Activated CD4-positive, alpha-beta T cell treated with anti-CD3 and anti-CD28 coated beads, Interleukin-2, Interleukin-4, amounts not matched to agents 100 ng/mL and 50 ng/mL, durations not matched to agents 16 hours and 8 hours (primary cell): ENCODE results near the gene ABHD14A.
"Not testable (repeated sequence)": the region's sequence is repeated elsewhere in the genome, so short reads cannot be mapped to it uniquely, and the experiment has no call there.

Source experiments
- DNase-seq: peaks from one replicate; pipeline ENCODE4 v3.0.0-alpha.2; 2020; ENCODE audit warnings: low spot score

Gene ABHD14A

DNA sequence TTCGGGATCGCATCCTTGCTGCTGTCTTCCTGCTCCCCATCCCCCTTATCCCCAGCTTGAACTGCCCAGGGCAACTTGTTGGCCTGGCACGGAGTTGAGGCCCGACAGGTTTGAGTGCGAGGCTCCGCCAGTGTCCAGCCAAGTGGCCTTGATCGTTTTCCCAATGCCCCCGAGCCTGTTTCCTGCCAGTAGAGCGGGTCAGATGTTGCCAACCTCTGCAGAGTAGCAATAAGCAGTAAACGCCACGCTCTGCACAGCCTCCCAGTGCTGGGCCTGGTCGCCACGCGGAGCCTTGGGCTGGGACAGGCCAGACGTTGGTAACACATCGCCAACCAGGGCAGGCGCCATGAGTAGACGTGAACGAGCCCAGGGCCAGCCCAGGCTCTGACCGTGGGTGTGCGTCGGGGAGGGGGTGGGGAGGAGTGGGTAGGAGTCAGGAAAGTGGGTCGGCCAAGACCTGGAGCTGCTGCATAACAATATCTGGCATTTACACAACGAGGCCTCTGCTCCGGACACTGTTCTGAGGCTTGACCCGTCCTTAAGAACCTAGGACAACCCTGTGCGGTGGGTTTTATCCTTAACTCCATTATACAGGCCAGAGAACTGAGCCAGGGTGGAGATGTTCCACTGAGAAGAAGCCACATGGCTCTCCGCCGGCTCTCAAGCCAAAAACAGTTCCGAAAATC is 444 bp upstream of the ABHD14A start:
- DNase-seq: no peak

DNA sequence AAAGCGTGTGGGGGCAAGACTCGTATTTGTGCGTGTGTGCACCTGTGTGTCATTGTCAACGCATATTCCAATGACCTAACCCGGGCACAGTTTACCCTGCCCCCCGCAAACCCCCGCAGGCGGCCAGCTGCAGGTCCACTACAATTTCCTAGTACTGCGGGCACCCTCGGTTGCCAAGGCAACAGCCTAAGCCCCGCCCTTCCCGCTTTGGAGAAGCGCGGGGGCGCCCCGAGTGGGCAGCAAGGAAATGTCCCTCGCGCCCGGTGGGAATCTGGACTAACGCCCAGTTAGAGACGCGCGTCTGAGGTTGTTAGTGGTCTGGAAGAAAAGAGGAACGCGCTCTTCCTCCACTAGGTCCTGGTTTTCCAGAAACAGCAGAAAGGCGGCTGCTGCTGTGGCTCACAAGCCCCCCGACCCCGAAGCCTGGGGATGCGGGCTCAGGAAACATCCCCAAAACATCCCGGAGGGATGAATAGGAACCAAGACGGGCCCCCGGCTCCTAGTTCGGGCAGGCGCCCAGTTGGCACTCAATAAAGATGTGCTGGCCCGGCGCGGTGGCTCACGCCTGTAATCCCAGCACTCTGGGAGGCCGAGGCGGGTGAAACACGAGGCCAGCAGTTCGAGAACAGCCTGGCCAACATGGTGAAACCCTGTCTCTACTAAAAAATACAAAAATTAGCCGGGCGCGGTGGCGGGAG is 1.1 kb downstream of the ABHD14A start:
- DNase-seq: no peak

DNA sequence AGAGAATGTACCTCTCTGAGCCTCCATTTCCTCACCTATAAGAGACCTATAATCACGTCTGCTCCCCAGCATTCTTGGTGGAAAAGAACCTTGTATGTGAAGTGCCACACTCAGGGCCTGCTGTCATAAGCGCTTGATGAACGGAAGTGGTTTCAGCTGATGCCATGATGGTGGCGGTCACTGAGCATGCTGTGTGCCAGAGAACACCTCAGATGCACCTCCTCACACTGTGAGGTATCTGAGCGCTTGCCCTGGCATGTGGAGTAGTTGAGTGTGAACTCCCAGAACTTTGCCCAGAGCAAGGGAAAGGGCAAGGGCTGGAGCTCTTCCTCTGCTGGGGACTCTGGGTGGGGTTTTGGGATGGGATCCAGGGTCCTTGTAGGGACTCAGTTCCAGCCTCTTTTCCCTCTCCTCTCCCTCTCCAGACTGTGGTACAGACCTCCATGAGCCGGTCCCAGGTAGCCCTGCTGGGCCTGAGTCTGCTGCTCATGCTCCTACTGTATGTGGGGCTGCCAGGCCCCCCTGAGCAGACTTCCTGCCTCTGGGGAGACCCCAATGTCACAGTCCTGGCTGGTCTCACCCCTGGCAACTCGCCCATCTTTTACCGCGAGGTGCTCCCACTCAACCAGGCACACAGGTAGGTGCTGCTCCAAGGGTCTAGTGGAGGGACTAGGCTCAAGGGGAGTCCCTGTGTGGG is 2.7 kb downstream of the ABHD14A start:
- DNase-seq: no peak

DNA sequence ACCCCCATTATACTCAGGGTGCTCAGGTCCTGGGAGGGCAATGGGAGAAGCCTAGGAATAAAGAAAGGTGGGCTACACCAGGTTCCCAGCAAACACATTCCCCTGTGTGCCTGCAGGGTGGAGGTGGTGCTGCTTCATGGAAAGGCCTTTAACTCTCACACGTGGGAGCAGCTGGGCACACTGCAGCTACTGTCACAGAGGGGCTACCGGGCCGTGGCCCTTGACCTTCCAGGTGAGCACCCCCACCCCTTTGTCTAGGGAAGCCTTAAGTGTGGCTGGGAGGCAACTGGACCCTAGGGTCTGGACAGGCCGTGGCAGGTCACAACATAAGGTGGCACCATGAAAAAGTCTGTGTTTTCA is 3.3 kb downstream of the ABHD14A start:
- no peak for DNase-seq

DNA sequence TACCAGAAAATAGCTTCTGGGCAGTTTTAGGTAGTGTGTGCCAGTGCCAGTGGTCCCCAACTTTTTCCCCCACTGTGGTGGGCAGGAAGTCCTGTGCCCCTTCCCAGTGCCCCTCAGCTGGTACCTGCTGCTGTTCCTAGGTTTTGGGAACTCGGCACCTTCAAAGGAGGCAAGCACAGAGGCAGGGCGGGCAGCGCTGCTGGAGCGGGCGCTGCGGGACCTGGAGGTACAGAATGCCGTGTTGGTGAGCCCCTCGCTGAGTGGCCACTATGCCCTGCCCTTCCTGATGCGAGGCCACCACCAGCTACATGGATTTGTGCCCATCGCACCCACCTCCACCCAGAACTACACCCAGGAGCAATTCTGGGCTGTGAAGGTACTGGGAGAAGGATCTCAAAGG is 5.4 kb downstream of the ABHD14A start:
- no peak for DNase-seq

DNA sequence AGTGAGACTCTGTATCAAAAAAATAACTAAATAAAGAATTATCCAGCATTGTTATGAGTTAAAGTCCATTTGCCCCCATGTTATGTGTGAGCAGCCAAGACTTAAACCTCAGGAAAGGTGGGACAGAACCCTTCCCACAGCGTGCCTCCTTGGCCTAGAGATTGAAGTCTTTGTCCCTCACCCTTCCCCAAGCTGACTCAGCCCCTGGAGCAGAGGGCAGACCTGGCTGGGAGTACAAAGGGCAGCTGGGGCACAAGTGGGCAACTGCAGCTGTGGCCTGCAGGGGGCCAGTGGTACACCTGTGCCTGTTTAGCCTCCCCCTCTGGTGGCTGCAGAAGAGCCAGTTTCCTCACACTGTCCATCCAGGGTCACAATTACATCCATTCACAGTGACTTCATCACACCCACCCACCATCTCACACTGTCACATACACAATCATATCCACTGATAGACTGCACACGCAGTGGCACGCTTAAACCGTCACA is 7.5 kb downstream of the ABHD14A start:
- peak; percentile 42 for DNase-seq

DNA sequence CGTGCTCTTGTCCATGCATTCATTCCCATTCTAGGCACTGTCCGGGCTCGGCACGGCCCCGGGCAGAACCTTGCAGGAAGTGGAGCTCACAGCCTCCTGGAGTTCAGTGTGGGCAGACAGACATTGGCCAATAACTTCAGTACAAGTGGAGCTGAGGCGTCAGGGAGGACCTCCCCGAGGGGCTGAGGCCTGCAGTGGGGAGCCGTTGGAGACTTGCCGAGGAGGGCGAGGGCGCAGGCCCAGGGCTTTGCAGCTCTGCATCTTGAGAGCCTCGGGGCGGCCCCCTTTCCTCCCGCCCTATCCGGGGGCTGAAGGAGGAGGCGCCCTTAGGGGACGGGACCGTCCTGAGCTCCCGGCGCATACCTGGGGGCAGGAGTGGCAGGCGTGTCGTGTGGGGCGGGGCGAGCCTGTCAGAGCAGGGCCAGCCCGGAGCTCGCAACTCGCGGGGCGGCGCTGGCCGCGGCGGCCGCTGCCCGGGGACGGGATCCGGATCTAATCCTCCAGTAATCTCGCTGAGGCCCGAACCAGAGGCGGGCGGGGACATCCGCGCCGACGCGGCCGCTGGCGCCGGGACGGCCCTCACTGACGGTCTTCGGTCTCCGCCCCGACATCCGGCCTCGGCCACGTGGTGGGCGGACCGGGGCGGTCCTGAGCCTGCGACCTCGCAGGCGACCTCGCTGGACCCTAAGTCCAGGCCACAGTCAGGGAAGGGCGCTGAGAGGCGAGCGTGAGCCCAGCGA is 8.1 kb downstream of the ABHD14A start, which contains the start of gene ACY1:
Gene ACY1 (plus strand): TSS at position 698 of the 740 bp plus-strand sequence. CDS start 530 bp downstream, outside the sequence.
- peak; percentile 68 for DNase-seq

DNA sequence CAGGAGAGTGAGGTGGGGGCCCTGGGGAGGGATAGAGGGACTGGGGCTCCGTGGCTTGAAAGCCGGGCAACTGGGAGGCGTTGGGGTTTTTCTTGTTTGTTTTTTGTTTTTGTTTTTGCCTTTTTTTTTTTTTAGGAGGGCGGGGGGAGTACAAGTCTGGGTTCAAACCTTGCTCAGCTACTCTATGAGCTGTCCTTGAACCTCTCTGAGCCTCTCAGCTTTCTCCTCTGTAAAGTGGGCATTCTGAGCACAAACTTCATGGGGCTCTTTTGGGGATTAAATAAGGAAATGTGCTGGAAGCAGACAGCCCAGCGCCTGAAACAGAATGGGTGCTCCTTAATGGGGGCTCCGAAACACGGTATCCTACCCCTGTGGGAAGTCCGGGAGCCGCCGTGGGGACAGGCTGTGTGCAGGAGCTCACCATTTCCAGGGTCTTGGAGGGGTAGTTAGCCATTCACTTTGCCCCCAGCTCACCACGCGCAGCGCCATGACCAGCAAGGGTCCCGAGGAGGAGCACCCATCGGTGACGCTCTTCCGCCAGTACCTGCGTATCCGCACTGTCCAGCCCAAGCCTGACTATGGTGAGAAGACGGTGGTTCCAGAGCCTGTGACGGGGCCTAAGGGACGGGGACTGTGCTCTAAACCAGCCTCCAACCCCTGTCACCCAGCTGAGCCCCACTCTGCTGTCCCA is 8.9 kb downstream of the ABHD14A start:
- no peak for DNase-seq

DNA sequence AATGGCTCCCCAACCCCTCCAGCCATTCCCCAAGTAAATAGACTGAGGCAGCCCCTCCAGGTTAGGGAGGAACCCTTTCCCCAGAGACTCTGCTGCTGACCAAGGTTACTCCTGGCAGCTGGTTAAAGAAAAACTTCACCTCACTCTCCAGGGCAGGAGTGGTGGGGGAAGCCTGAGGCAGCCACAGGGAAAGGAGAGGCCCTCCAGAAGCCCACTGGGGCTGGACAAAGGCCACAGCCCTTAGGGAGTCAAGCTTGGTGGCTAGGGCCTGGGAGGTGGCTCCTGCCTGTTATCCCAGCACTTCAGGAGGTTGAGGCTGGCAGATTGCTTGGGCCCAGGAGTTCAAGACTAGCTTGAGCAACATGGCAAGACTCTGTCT is 9.4 kb downstream of the ABHD14A start:
- no peak for DNase-seq

DNA sequence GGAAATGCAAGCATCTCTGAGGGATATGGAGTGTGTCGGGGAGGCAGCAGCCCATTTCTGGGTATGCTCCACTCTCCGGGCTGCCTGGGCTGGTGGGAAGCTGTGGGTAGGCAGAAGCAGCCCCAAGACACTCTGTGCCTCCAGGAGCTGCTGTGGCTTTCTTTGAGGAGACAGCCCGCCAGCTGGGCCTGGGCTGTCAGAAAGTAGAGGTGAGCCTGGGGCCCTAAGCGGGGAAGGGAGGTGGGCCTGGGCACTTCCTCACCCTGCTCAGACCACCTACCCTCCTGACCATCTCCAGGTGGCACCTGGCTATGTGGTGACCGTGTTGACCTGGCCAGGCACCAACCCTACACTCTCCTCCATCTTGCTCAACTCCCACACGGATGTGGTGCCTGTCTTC is 10.2 kb downstream of the ABHD14A start:
- DNase-seq: no peak

DNA sequence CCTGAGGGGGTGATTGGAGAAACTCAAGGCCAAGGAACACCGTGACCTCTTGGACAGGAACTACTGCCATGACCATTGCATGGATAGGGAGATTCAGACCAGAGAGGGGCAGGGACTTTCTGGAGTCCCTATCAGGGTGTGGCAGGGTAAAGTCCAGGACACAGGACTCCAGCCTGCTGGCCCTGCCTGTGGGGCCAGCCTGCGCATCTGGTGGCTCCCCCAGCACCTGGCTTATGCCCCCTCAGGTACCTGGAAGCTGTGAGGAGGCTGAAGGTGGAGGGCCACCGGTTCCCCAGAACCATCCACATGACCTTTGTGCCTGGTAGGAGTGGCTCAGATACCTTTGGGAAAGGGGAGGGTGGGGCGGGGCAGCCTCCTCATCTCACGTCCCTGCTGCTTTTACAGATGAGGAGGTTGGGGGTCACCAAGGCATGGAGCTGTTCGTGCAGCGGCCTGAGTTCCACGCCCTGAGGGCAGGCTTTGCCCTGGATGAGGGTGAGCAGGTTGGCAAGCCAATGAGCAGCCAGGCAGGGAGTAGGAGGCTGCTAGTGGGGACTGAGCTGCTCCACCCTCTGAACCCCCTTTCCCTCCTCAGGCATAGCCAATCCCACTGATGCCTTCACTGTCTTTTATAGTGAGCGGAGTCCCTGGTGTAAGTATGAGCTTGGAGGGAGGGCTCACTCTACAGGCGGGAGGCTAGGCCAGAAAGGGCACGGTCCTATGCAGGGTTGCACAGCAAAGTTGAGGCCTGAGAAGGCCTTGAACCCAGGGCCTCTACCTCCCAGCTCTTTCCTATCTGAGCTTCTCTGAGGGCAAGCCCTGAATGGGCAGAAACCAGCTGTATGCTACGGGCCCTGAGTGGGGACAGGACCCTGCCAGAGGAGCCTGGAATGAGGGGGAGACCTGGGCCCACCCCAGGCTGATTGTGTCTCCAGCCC is 11.4 kb downstream of the ABHD14A start:
- DNase-seq: no peak

DNA sequence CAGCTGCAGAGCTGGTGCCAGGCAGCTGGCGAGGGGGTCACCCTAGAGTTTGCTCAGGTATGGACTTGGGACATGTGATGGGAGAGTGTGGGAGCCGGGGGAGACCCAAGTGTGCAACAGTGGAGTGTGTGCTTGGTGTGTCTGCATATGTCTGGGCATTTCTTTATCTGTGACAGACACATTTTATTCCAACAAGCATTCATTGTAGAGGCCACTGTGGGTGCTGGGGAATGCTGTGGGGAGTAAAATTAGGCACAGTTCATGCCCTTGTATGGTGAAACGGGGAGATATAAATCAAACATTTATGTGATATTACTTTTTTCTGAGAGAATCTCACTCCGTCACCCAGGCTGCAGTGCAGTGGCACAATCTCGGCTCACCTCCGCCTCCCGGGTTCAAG is 12.7 kb downstream of the ABHD14A start:
- DNase-seq: no peak

DNA sequence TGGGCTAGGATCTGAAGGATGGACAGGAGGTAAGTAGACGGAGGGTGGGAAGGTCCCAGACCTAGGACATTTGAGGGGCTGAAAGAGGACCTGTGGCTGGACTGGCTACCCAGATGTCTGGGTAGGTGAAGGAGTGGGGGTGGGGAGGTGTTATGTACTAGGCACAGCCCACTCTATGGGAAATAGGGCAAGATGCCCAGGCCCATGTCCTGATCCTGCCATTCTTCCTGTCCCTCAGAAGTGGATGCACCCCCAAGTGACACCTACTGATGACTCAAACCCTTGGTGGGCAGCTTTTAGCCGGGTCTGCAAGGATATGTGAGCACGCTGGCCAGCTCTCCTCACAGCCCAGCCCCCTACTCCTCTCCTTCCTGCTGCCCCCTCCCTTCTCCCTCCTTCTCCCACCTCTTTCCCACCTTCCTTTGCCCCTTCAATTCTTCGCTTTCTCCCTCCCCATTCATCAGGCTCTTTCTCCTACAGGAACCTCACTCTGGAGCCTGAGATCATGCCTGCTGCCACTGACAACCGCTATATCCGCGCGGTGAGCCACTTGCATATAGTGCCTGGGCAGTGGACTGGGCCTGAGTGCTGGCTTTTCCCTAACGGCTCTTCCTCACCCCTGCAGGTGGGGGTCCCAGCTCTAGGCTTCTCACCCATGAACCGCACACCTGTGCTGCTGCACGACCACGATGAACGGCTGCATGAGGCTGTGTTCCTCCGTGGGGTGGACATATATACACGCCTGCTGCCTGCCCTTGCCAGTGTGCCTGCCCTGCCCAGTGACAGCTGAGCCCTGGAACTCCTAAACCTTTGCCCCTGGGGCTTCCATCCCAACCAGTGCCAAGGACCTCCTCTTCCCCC is 13.7 kb downstream of the ABHD14A start:
- DNase-seq: no peak

DNA sequence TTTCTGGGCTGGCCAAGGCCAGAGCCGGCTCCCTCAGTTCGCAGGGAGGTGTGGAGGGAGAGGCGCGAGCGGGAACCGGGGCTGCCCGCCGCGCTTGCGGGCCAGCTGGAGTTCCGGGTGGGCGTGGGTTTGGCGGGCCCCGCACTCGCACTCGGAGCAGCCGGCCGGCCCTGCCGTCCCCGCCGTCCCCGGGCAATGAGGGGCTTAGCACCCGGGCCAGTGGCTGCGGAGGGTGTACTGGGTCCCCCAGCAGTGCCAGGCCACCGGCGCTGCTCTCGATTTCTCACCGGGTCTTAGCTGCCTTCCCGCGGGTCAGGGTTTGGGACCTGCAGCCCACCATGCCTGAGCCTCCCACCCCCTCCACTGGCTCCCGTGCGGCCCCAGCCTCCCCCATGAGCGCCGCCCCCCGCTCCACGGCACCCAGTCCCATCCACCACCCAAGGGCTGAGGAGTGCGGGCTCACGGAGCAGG is 15.7 kb downstream of the ABHD14A start:
- not testable (repeated sequence) for DNase-seq

DNA sequence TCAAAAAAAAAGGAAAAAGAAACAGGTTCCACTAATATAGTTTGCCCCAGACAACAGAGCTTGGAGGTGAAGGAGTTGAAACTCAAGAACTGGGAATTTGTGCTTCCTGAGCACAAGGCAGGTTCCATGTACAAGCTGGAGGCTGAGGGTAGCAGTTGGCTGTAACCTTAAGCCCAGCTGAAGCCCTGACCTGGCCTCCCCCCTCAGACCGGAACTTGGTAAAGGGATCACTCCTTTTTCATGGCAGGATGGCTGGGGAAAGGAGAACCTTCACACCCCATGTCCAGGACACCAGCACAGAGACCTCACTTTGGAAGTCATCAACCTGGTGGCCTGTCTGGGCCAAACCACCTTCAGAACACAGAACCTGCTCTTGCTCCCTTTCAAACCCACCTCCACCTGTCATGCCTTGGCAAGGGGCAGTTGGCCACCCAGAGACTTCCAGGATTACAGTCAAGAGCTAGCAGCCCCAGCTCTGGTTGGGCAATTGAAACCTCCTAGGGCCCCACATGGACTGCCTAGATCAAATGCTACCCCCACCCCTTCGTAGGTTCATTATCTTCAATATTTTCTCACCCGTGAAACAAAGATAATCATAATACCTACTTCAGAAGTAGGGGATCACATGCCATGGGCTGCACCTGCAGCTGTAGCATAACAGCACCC is 17.3 kb downstream of the ABHD14A start:
- DNase-seq: no peak

DNA sequence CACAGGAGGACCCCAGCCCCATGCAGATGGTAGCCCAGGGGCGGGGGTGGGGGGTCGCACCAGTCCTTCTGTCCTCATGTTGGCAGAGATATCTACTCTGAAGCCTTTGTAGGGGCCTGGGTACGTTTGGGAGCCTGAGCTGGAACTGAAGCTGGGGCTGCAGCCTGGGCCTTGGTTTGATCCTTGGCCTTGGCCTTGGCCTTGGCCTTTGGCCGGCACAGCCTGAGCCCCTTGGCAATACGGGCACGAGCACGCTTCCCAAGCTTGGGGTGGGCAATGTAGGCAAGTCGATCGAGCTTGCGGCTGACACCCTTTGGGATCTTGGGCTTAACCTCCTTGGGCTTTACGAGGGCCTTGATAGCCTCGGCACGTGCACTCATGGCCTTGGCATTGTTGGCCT is 18.8 kb downstream of the ABHD14A start:
- not testable (repeated sequence) for DNase-seq

DNA sequence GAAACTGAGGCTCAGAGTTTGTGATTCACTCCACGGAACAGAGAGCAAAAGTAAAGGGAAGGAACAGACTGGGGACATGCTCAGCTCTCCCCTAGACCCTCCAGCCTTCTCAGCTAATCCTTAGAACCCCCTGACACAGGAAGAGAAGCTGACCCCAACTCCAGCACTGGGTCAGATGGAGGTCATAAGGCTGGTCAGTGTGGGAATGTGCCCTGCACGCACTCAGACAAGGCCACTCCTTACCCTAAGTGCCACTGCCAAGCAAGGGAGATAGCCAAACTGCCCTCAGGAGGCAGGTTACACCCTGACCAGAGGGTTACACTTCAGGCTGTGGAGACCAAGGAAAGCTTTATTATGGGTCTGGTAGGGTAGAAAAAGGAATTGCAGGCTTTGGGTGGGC is 19.7 kb downstream of the ABHD14A start:
- DNase-seq: no peak

DNA sequence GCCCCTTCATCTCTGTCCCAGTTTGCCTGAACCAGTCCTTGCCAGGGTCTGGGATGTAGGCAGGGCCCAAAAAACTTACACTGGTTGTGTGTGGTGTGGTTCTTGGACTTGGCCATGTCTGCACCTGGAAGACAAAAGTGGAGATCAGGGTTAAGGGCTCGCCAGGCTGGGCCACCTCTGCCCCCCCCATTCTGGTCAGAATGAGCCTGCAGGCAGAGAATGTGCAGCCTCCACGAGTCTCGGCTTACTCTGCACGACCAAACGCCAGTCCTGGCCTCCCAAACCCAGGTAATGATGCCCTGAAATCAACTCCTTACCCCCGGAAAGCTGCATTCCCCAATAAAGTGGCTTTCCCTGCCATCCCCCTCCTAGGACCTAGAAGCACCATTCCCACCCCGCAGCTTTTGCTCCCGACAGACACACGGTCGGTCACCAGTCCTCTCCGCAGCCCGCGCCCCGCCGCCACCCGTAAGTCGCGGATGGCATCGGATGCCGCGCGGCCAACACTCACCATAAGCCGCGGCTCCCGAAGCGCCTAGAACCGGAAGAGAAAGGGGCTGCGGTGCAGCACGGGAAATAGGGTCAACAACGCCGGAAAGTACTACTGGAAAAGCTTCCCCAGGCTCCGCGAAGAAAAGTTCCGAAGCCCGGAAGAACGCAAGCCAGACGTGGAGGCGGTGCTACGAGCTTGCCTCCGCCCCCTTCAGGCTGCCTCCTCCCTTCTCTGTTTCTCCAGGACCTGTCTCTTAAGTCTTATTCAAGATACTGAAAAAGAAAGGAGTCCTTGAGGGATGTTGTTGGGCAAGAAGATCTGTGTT is 20.7 kb downstream of the ABHD14A start, which contains the start of gene RPL29:
Gene RPL29 (minus strand): TSS at position 550 of the 818 bp plus-strand sequence. CDS start 434 bp downstream, at position 116.
- DNase-seq: peak; percentile 95
